ENCODE data around the gene MYOM1. TPM values are rescaled to one million over a fixed set of nuclear protein-coding genes. Genes with fewer than 3 reads are reported as not detected.

Gene MYOM1
- total RNA-seq, 1 donor from 2014 or later, result 0.49 TPM

GRCh38 chr18:3246635-3247239 lies 27.0 kb upstream of the MYOM1 start:
- Mint-ChIP-seq H3K4me3 (ENCODE audit: unreplicated experiment) (peak overlapping the region; percentile 98), H3K9me3 (ENCODE audit: unreplicated experiment) (no peaks in the 10 kb centered on the region), H3K36me3 (ENCODE audit: low read depth, unreplicated experiment) (peaks cover 9% of the 10 kb centered on the region), H3K4me1 (ENCODE audit: unreplicated experiment) (peaks cover 29% of the 10 kb centered on the region), H3K27me3 (ENCODE audit: unreplicated experiment) (peaks cover 15% of the 10 kb centered on the region), H3K27ac (ENCODE audit: unreplicated experiment) (peak overlapping the region; percentile 99)
- TF ChIP-seq, protein P1, sequence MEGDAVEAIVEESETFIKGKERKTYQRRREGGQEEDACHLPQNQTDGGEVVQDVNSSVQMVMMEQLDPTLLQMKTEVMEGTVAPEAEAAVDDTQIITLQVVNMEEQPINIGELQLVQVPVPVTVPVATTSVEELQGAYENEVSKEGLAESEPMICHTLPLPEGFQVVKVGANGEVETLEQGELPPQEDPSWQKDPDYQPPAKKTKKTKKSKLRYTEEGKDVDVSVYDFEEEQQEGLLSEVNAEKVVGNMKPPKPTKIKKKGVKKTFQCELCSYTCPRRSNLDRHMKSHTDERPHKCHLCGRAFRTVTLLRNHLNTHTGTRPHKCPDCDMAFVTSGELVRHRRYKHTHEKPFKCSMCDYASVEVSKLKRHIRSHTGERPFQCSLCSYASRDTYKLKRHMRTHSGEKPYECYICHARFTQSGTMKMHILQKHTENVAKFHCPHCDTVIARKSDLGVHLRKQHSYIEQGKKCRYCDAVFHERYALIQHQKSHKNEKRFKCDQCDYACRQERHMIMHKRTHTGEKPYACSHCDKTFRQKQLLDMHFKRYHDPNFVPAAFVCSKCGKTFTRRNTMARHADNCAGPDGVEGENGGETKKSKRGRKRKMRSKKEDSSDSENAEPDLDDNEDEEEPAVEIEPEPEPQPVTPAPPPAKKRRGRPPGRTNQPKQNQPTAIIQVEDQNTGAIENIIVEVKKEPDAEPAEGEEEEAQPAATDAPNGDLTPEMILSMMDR (IDR thresholded peaks at IDR 0.05; ENCODE audit: unreplicated experiment), result no peak
- peak; percentile 25 for DNase-seq (ENCODE audit: low spot score)

- TF ChIP-seq, protein P1 (IDR thresholded peaks at IDR 0.05; ENCODE audit: unreplicated experiment), result peak; percentile 69
- peaks cover 24% of the 10 kb centered on the region for H3K4me1 Mint-ChIP-seq (ENCODE audit: unreplicated experiment)
- H3K27ac Mint-ChIP-seq (ENCODE audit: unreplicated experiment), result peak overlapping the region; percentile 99
- no peaks in the 10 kb centered on the region for H3K9me3 Mint-ChIP-seq (ENCODE audit: unreplicated experiment)
- H3K4me3 Mint-ChIP-seq (ENCODE audit: unreplicated experiment), result peak overlapping the region; percentile 98
- peaks cover 15% of the 10 kb centered on the region for H3K27me3 Mint-ChIP-seq (ENCODE audit: unreplicated experiment)
- peak; percentile 80 for DNase-seq (ENCODE audit: low spot score)
- H3K36me3 Mint-ChIP-seq (ENCODE audit: low read depth, unreplicated experiment), result peaks cover 9% of the 10 kb centered on the region
Measured at GRCh38 chr18:3245853-3246634, 26.3 kb upstream of the MYOM1 start.

GRCh38 chr18:3245185-3245564 lies 25.4 kb upstream of the MYOM1 start:
- Mint-ChIP-seq H3K27me3 (ENCODE audit: unreplicated experiment) (peaks cover 15% of the 10 kb centered on the region), H3K9me3 (ENCODE audit: unreplicated experiment) (peaks cover 6% of the 10 kb centered on the region), H3K27ac (ENCODE audit: unreplicated experiment) (no peak overlapping the region), H3K36me3 (ENCODE audit: low read depth, unreplicated experiment) (peaks cover 15% of the 10 kb centered on the region), H3K4me1 (ENCODE audit: unreplicated experiment) (peaks cover 18% of the 10 kb centered on the region), H3K4me3 (ENCODE audit: unreplicated experiment) (peak overlapping the region; percentile 98)
- TF ChIP-seq, protein P1 (IDR thresholded peaks at IDR 0.05; ENCODE audit: unreplicated experiment), result no peak
- DNase-seq (ENCODE audit: low spot score), result no peak

DNA sequence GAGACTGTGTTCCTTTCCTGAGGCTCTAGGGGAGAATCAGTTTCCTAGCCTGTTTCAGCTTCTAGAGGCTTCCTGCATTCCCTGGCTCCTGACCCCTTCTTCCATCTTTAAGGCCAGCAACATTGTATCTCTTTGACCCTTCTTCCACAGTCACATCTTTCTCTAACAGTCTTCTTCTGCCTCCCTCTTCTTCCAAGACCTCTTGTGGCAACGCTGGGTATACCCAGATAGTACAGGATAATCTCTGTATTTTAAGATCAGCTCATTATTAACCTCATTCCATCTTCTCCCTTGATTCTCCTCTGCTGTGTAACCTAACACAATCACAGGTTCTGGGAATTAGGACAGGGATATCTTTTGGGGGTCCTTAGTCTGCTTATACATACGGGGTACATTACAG lies 19.0 kb upstream of the MYOM1 start:
- Mint-ChIP-seq H3K4me3 (ENCODE audit: unreplicated experiment) (no peak overlapping the region), H3K27me3 (ENCODE audit: unreplicated experiment) (peaks cover 2% of the 10 kb centered on the region), H3K9me3 (ENCODE audit: unreplicated experiment) (peaks cover 6% of the 10 kb centered on the region), H3K36me3 (ENCODE audit: low read depth, unreplicated experiment) (peaks cover 6% of the 10 kb centered on the region), H3K4me1 (ENCODE audit: unreplicated experiment) (no peaks in the 10 kb centered on the region), H3K27ac (ENCODE audit: unreplicated experiment) (no peak overlapping the region)
- DNase-seq (ENCODE audit: low spot score), result no peak
- TF ChIP-seq, protein P1 (IDR thresholded peaks at IDR 0.05; ENCODE audit: unreplicated experiment), result no peak

- DNase-seq (ENCODE audit: low spot score), result no peak
- Mint-ChIP-seq H3K4me1 (ENCODE audit: unreplicated experiment) (no peaks in the 10 kb centered on the region), H3K9me3 (ENCODE audit: unreplicated experiment) (peaks cover 6% of the 10 kb centered on the region), H3K4me3 (ENCODE audit: unreplicated experiment) (no peak overlapping the region), H3K36me3 (ENCODE audit: low read depth, unreplicated experiment) (peaks cover 6% of the 10 kb centered on the region), H3K27ac (ENCODE audit: unreplicated experiment) (no peak overlapping the region), H3K27me3 (ENCODE audit: unreplicated experiment) (peaks cover 2% of the 10 kb centered on the region)
- TF ChIP-seq, protein P1 (IDR thresholded peaks at IDR 0.05; ENCODE audit: unreplicated experiment), result no peak
Measured at GRCh38 chr18:3236470-3236869, 16.7 kb upstream of the MYOM1 start.

All from endothelial cell (in vitro differentiated cells).